Tibial artery (tissue), 4 donors: ENCODE measurements around the gene SPG21.
"Not testable (repeated sequence)": the region's sequence is repeated elsewhere in the genome, so short reads cannot be mapped to it uniquely, and the experiment has no call there.

Experiments
- DNase-seq, 2 donors: peaks; one replicate each; pipeline ENCODE4 v3.0.0-alpha.2; 2019
- H3K27ac ChIP-seq, 2 donors: fragments of 200-600 bp; sonication (generic) in 1 of 2; 1 replicate in 1 of 2; 2 replicates in 1 of 2; pipeline ENCODE4 v1.5.1; 2018 to 2019; ENCODE audit warnings: mild to moderate bottlenecking in 1 of 2
- H3K27me3 ChIP-seq, 2 donors: fragments of 200-600 bp; sonication (generic) in 1 of 2; one replicate each; pipeline versions ENCODE4 v1.5.1 to v1.6.0; 2016 to 2019
- H3K36me3 ChIP-seq, 3 donors: fragments of 200-600 bp; sonication (generic) in 2 of 3; one replicate each; pipeline ENCODE4 v1.5.1; 2016 to 2019; ENCODE audit warnings: mild to moderate bottlenecking in 2 of 3
- H3K4me1 ChIP-seq, 4 donors: fragments of 200-600 bp; sonication (generic) in 2 of 4; 1 replicate in 3 of 4; 2 replicates in 1 of 4; pipeline ENCODE4 v1.5.1; 2016 to 2019
- H3K4me3 ChIP-seq, 2 donors: fragments of 200-600 bp; sonication (generic) in 1 of 2; 1 replicate in 1 of 2; 2 replicates in 1 of 2; pipeline ENCODE4 v1.5.1; 2018 to 2019; ENCODE audit warnings: mild to moderate bottlenecking in 2 of 2
- H3K9me3 ChIP-seq, 3 donors: fragments of 200-600 bp; sonication (generic) in 1 of 3; one replicate each; pipeline ENCODE4 v1.5.1; 2016 to 2019
- CTCF ChIP-seq, 2 experiments: fragments of 200-600 bp in 1 of 2; fragments of 450-650 bp in 1 of 2; IDR thresholded peaks; one replicate each; pipeline ENCODE4 v1.5.1; 2017 to 2019; ENCODE audit warnings: antibody characterized with exemption in 2 of 2, mild to moderate bottlenecking in 1 of 2, moderate library complexity in 1 of 2
- intact Hi-C: fragments of 100-400 bp; cut with DNase I; formaldehyde crosslinking; loops from one replicate; pipeline ENCODE4 v1.15.0; 2023; ENCODE audit warnings: low total_unique reads

Gene SPG21

GRCh38 chr15:65027593-65027992 lies 37.9 kb upstream of the SPG21 start:
- TF ChIP-seq CTCF (IDR thresholded peaks at IDR 0.05) = no peak
- DNase-seq = no peak
- H3K36me3 ChIP-seq = peaks cover 5 to 33% (median 13%) of the 10 kb centered on the region in 3 donors
- peak overlapping the region in 1 of 2 donors; percentile 85 for H3K27ac ChIP-seq
- H3K4me1 ChIP-seq = peaks cover 0 to 31% (median 5%) of the 10 kb centered on the region in 4 donors
- intact Hi-C loops = loop anchor here (10.0 kb wide), 1 partner anchor 247 kb away; no protein-coding TSS in a partner anchor
- no peaks in the 10 kb centered on the region for H3K9me3 ChIP-seq
- no peaks in the 10 kb centered on the region for H3K27me3 ChIP-seq
- H3K4me3 ChIP-seq = no peak overlapping the region

- Histone ChIP-seq H3K4me1 (peaks cover 0 to 31% (median 5%) of the 10 kb centered on the region in 4 donors), H3K27me3 (no peaks in the 10 kb centered on the region), H3K9me3 (no peaks in the 10 kb centered on the region), H3K4me3 (no peak overlapping the region), H3K27ac (no peak overlapping the region), H3K36me3 (peaks cover 9 to 39% (median 19%) of the 10 kb centered on the region in 3 donors)
- intact Hi-C loops = loop anchor here (10.0 kb wide), 1 partner anchor 248 kb away; no protein-coding TSS in a partner anchor
- DNase-seq = no peak
- no peak for TF ChIP-seq CTCF (IDR thresholded peaks at IDR 0.05)
Measured at GRCh38 chr15:65026756-65027155, 37.0 kb upstream of the SPG21 start.

DNA sequence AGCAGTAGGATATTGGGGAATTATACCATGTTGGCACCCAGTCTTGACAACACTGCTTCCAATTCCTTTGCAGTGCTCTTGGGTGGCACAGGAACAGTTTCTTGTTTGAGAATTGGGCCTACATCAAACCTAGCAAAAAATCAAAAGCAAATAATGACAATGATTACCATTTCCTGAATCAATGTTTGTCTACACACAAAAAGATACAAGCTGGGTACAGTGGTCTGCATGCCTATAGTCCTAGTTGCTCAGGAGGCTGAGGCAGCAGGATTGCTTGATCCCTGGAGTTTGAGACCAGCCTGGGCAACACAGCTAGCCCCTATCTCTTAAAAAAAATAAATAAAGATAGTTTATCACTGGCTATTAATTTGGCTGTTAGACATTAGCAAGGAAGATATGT lies 31.8 kb upstream of the SPG21 start:
- H3K36me3 ChIP-seq = peaks cover 40 to 83% (median 64%) of the 10 kb centered on the region in 3 donors
- intact Hi-C loops = loop anchor here (10.0 kb wide), 1 partner anchor 253 kb away; no protein-coding TSS in a partner anchor

GRCh38 chr15:65020419-65020818 lies 30.7 kb upstream of the SPG21 start:
- Histone ChIP-seq H3K36me3 (peaks cover 50 to 83% (median 68%) of the 10 kb centered on the region in 3 donors), H3K27me3 (no peaks in the 10 kb centered on the region), H3K4me3 (no peak overlapping the region), H3K27ac (no peak overlapping the region), H3K4me1 (peaks cover 0 to 2% (median 0%) of the 10 kb centered on the region in 4 donors), H3K9me3 (no peaks in the 10 kb centered on the region)
- no peak for TF ChIP-seq CTCF (IDR thresholded peaks at IDR 0.05)
- intact Hi-C loops = loop anchor here (10.0 kb wide), 1 partner anchor 254 kb away; no protein-coding TSS in a partner anchor
- no peak for DNase-seq

More for the DNA sequence above, 31.8 kb upstream of the SPG21 start:
- no peak for DNase-seq
- H3K27me3 ChIP-seq = no peaks in the 10 kb centered on the region
- no peaks in the 10 kb centered on the region for H3K9me3 ChIP-seq
- H3K27ac ChIP-seq = no peak overlapping the region
- peaks cover 0 to 12% (median 0%) of the 10 kb centered on the region in 4 donors for H3K4me1 ChIP-seq
- no peak overlapping the region for H3K4me3 ChIP-seq
- no peak for TF ChIP-seq CTCF (IDR thresholded peaks at IDR 0.05)

- H3K27me3 ChIP-seq, H3K27ac ChIP-seq, H3K4me1 ChIP-seq, H3K4me3 ChIP-seq, DNase-seq, H3K9me3 ChIP-seq, intact Hi-C loops: not testable (repeated sequence)
- H3K36me3 ChIP-seq = peaks cover 41 to 69% (median 50%) of the 10 kb centered on the region in 3 donors
Measured at GRCh38 chr15:65011198-65011597, 21.5 kb upstream of the SPG21 start.

- H3K4me3 ChIP-seq = no peak overlapping the region
- H3K4me1 ChIP-seq = no peaks in the 10 kb centered on the region
- no peak for TF ChIP-seq CTCF (IDR thresholded peaks at IDR 0.05)
- no peaks in the 10 kb centered on the region for H3K27me3 ChIP-seq
- peaks cover 24 to 67% (median 33%) of the 10 kb centered on the region in 3 donors for H3K36me3 ChIP-seq
- intact Hi-C loops = no loop called here
- peaks cover 0 to 6% (median 0%) of the 10 kb centered on the region in 3 donors for H3K9me3 ChIP-seq
- H3K27ac ChIP-seq = no peak overlapping the region
- no peak for DNase-seq
Measured at GRCh38 chr15:65008983-65009382, 19.3 kb upstream of the SPG21 start.
